Natural killer cell (primary cell): ENCODE results near the gene TICAM2. TPM values are rescaled to one million over a fixed set of nuclear protein-coding genes. Genes with fewer than 3 reads are reported as not detected.
A peak's percentile ranks its signal among the peaks of the same experiment; 100 is the strongest.

ENCODE experiments used
- ATAC-seq, 3 donors: fragments of 150-1000 bp in 2 of 3; fragments of 200-7000 bp in 1 of 3; cut with Tn5 transposase; 1 replicate in 1 of 3; 2 replicates in 2 of 3; pipeline ENCODE4 v1.10.0; 2021; ENCODE audit warnings: mild to moderate bottlenecking in 2 of 3, moderate library complexity in 2 of 3
- DNase-seq, 2 donors: peaks; one replicate each; pipeline versions ENCODE4 v3.0.0 to v3.0.0-alpha.2; 2013 to 2021; ENCODE audit warnings: mixed read lengths in 1 of 2
- H3K27ac ChIP-seq: one replicate; pipeline ENCODE4 v1.5.1; 2013; ENCODE audit warnings: mild to moderate bottlenecking, low read length
- H3K27me3 ChIP-seq: one replicate; pipeline ENCODE4 v1.6.1; 2013; ENCODE audit warnings: low read length; ENCODE audit not compliant: control insufficient read depth, insufficient read depth
- H3K36me3 ChIP-seq: one replicate; pipeline ENCODE4 v1.6.1; 2013; ENCODE audit warnings: low read length; ENCODE audit not compliant: control insufficient read depth, insufficient read depth
- H3K4me1 ChIP-seq: one replicate; pipeline ENCODE4 v1.6.1; 2013; ENCODE audit warnings: low read length; ENCODE audit not compliant: control insufficient read depth, insufficient read depth
- H3K4me3 ChIP-seq: one replicate; pipeline ENCODE4 v1.5.1; 2013; ENCODE audit warnings: low read length
- H3K9me3 ChIP-seq: one replicate; pipeline ENCODE4 v1.6.1; 2013; ENCODE audit warnings: low read length; ENCODE audit not compliant: control insufficient read depth, insufficient read depth
- H3K27ac Mint-ChIP-seq, 2 donors: one replicate each; pipeline ENCODE4 v1.8.0; 2022; ENCODE audit warnings: mild to moderate bottlenecking in 2 of 2, mixed read lengths in 2 of 2, moderate library complexity in 1 of 2
- H3K27me3 Mint-ChIP-seq, 2 donors: one replicate each; pipeline ENCODE4 v1.8.0; 2022; ENCODE audit warnings: low read depth in 2 of 2, mixed read lengths in 2 of 2
- H3K36me3 Mint-ChIP-seq: one replicate; pipeline ENCODE4 v1.8.0; 2022; ENCODE audit warnings: mixed read lengths
- H3K4me1 Mint-ChIP-seq, 2 donors: one replicate each; pipeline ENCODE4 v1.8.0; 2022; ENCODE audit warnings: mixed read lengths in 2 of 2
- H3K4me3 Mint-ChIP-seq: one replicate; pipeline ENCODE4 v1.8.0; 2022; ENCODE audit warnings: mild to moderate bottlenecking, moderate library complexity, mixed read lengths
- H3K9me3 Mint-ChIP-seq, 2 donors: one replicate each; pipeline ENCODE4 v1.8.0; 2022; ENCODE audit warnings: mixed read lengths in 2 of 2
- WGBS: methylation state at CpG from one replicate; pipeline ENCODE4 v1.1.7; 2013; ENCODE audit warnings: missing lambda C conversion rate; ENCODE audit not compliant: insufficient coverage; 5-methylcytosine and 5-hydroxymethylcytosine counted together
- intact Hi-C: fragments of 100-400 bp; cut with micrococcal nuclease; formaldehyde crosslinking; loops from one replicate; pipeline ENCODE4 v1.14.2; 2022
- total RNA-seq, 4 donors: library from RNA; stranded (reverse); fragments of 120-200 nt in 1 of 4; gene quantifications; one replicate each; pipeline versions ENCODE4 v1.2.3 to v1.2.4, GENCODE V29; 2013 to 2022
- TF ChIP-seq, protein P1 (sequence below): fragments of 200-600 bp; IDR thresholded peaks from one replicate; pipeline ENCODE4 v1.8.0; 2022; ENCODE audit warnings: antibody characterized with exemption

Gene TICAM2
- total RNA-seq, 3 donors from 2014 or later (not counting 1 experiment from before 2014, with no cell fraction given) = 0.61 to 1.4 (median 1.3) TPM

- no peaks in the 10 kb centered on the region for H3K9me3 Mint-ChIP-seq
- H3K27me3 Mint-ChIP-seq = peaks cover 17 to 20% of the 10 kb centered on the region in 2 donors
- Histone ChIP-seq H3K4me3 (no peak overlapping the region), H3K36me3 (no peaks in the 10 kb centered on the region), H3K4me1 (no peaks in the 10 kb centered on the region), H3K27me3 (no peaks in the 10 kb centered on the region), H3K9me3 (no peaks in the 10 kb centered on the region), H3K27ac (no peak overlapping the region)
- intact Hi-C loops = no loop called here
- 95% methylated on average over 4 of the region's 4 CpGs for WGBS
- TF ChIP-seq, protein P1, sequence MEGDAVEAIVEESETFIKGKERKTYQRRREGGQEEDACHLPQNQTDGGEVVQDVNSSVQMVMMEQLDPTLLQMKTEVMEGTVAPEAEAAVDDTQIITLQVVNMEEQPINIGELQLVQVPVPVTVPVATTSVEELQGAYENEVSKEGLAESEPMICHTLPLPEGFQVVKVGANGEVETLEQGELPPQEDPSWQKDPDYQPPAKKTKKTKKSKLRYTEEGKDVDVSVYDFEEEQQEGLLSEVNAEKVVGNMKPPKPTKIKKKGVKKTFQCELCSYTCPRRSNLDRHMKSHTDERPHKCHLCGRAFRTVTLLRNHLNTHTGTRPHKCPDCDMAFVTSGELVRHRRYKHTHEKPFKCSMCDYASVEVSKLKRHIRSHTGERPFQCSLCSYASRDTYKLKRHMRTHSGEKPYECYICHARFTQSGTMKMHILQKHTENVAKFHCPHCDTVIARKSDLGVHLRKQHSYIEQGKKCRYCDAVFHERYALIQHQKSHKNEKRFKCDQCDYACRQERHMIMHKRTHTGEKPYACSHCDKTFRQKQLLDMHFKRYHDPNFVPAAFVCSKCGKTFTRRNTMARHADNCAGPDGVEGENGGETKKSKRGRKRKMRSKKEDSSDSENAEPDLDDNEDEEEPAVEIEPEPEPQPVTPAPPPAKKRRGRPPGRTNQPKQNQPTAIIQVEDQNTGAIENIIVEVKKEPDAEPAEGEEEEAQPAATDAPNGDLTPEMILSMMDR = no peak
- H3K27ac Mint-ChIP-seq = no peak overlapping the region
- ATAC-seq (no peak), DNase-seq (no peak)
- peaks cover 0 to 5% of the 10 kb centered on the region in 2 donors for H3K4me1 Mint-ChIP-seq
- no peaks in the 10 kb centered on the region for H3K36me3 Mint-ChIP-seq
- H3K4me3 Mint-ChIP-seq = no peak overlapping the region
Measured at GRCh38 chr5:115553082-115553481, 49.2 kb downstream of the TICAM2 start.

DNA sequence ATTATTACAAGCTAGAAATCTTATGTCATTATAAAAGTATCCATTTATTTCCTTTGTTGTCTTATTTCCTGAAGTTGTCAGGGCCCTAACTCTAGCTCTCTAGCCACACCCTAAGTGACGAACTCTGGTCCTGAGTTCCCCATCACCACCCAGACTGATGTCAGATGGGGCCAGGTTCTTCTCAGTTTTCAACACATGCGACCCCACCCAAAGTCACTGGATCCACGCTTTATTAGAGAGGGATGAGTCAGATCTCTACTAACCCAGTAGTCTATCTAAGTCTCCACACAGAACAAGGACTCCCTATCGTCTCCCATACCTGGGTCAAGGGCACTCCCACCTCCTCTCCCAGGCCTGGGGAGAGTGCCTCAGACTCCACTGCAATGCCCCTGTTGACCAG is 50.9 kb downstream of the TICAM2 start:
- H3K4me3 Mint-ChIP-seq = no peak overlapping the region
- H3K9me3 ChIP-seq = no peaks in the 10 kb centered on the region
- H3K4me1 ChIP-seq = no peaks in the 10 kb centered on the region
- DNase-seq (peak in 1 of 2 donors; percentile 9), ATAC-seq (peak in 2 of 3 donors; percentile 27 to 52)
- no peak overlapping the region for H3K27ac Mint-ChIP-seq
- 62% methylated on average over 4 of the region's 4 CpGs for WGBS
- intact Hi-C loops = no loop called here
- H3K36me3 ChIP-seq = no peaks in the 10 kb centered on the region
- peaks cover 14 to 20% of the 10 kb centered on the region in 2 donors for H3K27me3 Mint-ChIP-seq
- H3K4me1 Mint-ChIP-seq = peaks cover 0 to 5% of the 10 kb centered on the region in 2 donors
- no peaks in the 10 kb centered on the region for H3K27me3 ChIP-seq
- no peaks in the 10 kb centered on the region for H3K36me3 Mint-ChIP-seq
- TF ChIP-seq, protein P1 = no peak
- no peak overlapping the region for H3K27ac ChIP-seq
- H3K9me3 Mint-ChIP-seq = no peaks in the 10 kb centered on the region
- no peak overlapping the region for H3K4me3 ChIP-seq

DNA sequence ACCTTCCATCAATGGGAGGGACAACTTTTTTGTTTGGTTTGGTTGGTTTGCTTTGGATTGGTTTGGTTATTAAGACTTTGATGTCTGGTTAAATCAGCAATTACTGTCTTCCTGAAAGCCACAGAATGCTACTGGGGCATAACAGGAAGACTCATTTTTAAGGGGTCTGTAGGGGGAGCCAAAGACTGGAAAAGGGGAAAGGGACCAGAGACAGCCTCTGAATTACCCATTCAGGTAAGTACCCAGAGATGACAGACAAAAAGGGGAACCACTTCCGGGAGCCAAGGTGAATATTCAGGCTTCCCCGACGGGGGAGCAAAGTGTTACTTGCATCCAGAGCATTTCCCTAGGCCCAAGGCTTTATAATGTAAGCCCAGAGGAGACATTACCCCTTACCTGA is 53.1 kb downstream of the TICAM2 start:
- Histone ChIP-seq H3K4me1 (peaks cover 6% of the 10 kb centered on the region), H3K4me3 (no peak overlapping the region), H3K36me3 (no peaks in the 10 kb centered on the region), H3K27ac (no peak overlapping the region), H3K9me3 (peaks cover 5% of the 10 kb centered on the region), H3K27me3 (no peaks in the 10 kb centered on the region)
- no peaks in the 10 kb centered on the region for H3K9me3 Mint-ChIP-seq
- 68% methylated on average over 3 of the region's 3 CpGs for WGBS
- peak in 1 of 2 donors; percentile 29 for DNase-seq
- peaks cover 5 to 15% of the 10 kb centered on the region in 2 donors for H3K4me1 Mint-ChIP-seq
- intact Hi-C loops = no loop called here
- H3K27ac Mint-ChIP-seq = no peak overlapping the region
- TF ChIP-seq, protein P1 = no peak
- no peak for ATAC-seq
- peaks cover 14 to 20% of the 10 kb centered on the region in 2 donors for H3K27me3 Mint-ChIP-seq
- no peaks in the 10 kb centered on the region for H3K36me3 Mint-ChIP-seq
- H3K4me3 Mint-ChIP-seq = no peak overlapping the region

- Histone ChIP-seq H3K4me1 (peaks cover 6% of the 10 kb centered on the region), H3K4me3 (no peak overlapping the region), H3K27me3 (no peaks in the 10 kb centered on the region), H3K36me3 (no peaks in the 10 kb centered on the region), H3K9me3 (peaks cover 5% of the 10 kb centered on the region), H3K27ac (no peak overlapping the region)
- Mint-ChIP-seq H3K27ac (no peak overlapping the region), H3K36me3 (no peaks in the 10 kb centered on the region), H3K9me3 (no peaks in the 10 kb centered on the region), H3K27me3 (peaks cover 14 to 20% of the 10 kb centered on the region in 2 donors), H3K4me1 (peaks cover 8 to 19% of the 10 kb centered on the region in 2 donors), H3K4me3 (no peak overlapping the region)
- intact Hi-C loops = no loop called here
- DNase-seq = no peak
- TF ChIP-seq, protein P1 = no peak
- 100% methylated on average over 2 of the region's 4 CpGs for WGBS
- ATAC-seq = no peak
Measured at GRCh38 chr5:115548683-115549082, 53.6 kb downstream of the TICAM2 start.
